ENCODE measurements around the gene IMPDH2.

The IMPDH2 gene

GRCh38 chr3:48980295-48980694 is 48.9 kb downstream of the IMPDH2 start:
- TF ChIP-seq CTCF (IDR thresholded peaks at IDR 0.05): no peak
- Histone ChIP-seq H3K4me2 (ENCODE audit: low read length) (no peak overlapping the region), H3K4me3 (ENCODE audit: low read depth, low read length) (no peak overlapping the region), H2AFZ (no peak overlapping the region), H3K9ac (no peak overlapping the region), H3K27me3 (ENCODE audit: control insufficient read depth, insufficient read depth, low read length) (no peaks in the 10 kb centered on the region), H3K27ac (no peak overlapping the region), H3K4me1 (no peaks in the 10 kb centered on the region), H3K9me3 (ENCODE audit: control insufficient read depth, low read length) (no peaks in the 10 kb centered on the region), H3K79me2 (peaks cover 4% of the 10 kb centered on the region), H3K36me3 (ENCODE audit: control insufficient read depth, insufficient read depth, low read length) (no peaks in the 10 kb centered on the region)

GRCh38 chr3:48979451-48979850 is 49.7 kb downstream of the IMPDH2 start:
- Histone ChIP-seq H3K9ac (no peak overlapping the region), H3K4me1 (no peaks in the 10 kb centered on the region), H3K27ac (no peak overlapping the region), H3K79me2 (peaks cover 4% of the 10 kb centered on the region), H3K4me3 (ENCODE audit: low read depth, low read length) (no peak overlapping the region), H3K9me3 (ENCODE audit: control insufficient read depth, low read length) (no peaks in the 10 kb centered on the region), H3K27me3 (ENCODE audit: control insufficient read depth, insufficient read depth, low read length) (no peaks in the 10 kb centered on the region), H3K4me2 (ENCODE audit: low read length) (no peak overlapping the region), H2AFZ (no peak overlapping the region), H3K36me3 (ENCODE audit: control insufficient read depth, insufficient read depth, low read length) (no peaks in the 10 kb centered on the region)
- TF ChIP-seq CTCF (IDR thresholded peaks at IDR 0.05): no peak

All from parathyroid adenoma (tissue), 2 donors.